GM21515 (cell line): ENCODE measurements around the gene TSPOAP1.

Experiments
- ATAC-seq: cut with Tn5 transposase; IDR thresholded peaks from one replicate; pipeline ENCODE4 v1.9.1; 2021; ENCODE audit not compliant: unreplicated experiment

The TSPOAP1 gene

DNA sequence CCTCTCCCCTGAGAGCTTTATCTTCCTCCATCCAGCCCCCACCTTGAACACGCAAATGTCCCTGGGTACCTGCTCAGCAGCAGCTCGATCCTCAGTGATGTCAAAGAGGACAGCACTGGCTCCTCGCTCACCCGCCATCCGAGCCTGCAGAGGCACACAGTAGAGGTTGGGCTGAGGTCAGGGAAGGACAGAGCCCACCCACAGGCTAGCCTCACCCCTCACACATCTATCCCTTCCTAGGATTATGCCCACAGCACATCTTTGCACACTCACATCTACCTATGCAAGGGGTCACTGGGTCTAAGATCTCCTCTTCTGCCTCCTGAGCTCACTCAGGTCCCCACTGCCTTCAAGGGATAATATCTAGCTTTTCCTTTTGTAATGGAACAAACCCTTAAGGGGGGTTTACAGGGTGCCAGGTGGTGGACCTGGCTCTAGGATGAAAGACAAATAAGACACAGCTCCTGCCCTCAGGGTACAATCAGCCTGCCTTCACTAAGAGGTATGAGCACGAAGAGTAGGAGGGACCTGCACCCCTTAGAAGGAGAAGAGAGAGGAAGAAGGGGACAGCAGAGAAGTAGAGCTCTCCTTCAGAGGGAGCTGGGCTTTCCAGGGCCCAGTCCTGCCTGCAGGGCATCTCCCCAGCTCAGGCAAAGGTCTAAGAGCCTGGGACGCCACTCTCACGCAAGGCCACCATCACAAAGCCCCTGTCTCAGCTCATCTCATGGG lies 35.0 kb upstream of the TSPOAP1 start:
- ATAC-seq, result no peak

DNA sequence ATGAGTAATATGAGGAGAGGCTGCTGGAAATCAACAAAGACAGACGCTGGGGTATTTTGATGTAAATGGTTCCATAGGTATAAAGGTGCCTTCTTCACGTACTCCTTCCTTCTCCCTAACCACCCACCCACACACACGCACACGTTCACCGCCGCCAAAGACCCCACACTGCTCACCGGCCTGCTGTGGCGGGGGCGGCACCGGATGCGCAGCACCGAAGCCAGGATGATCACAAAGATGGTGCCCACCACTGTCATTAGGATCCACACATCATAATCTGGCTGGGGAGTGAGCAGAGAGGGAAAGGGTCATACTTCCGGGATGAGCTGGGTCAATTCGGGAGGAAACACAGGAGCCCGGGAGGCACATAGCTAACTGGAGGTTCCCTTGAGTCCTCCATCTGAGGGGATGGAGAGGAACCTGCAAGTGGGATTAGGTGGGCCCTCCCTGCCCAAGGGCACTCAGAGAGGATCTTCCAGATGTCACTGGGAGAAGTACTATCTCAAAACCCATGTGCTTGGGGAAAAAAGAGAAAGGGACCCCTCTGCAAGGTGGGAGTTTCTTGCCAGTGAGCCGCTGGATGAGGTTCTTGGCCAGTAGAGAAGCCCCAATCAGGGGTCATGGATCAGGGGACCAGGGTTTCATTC lies 33.9 kb upstream of the TSPOAP1 start:
- ATAC-seq, result no peak

DNA sequence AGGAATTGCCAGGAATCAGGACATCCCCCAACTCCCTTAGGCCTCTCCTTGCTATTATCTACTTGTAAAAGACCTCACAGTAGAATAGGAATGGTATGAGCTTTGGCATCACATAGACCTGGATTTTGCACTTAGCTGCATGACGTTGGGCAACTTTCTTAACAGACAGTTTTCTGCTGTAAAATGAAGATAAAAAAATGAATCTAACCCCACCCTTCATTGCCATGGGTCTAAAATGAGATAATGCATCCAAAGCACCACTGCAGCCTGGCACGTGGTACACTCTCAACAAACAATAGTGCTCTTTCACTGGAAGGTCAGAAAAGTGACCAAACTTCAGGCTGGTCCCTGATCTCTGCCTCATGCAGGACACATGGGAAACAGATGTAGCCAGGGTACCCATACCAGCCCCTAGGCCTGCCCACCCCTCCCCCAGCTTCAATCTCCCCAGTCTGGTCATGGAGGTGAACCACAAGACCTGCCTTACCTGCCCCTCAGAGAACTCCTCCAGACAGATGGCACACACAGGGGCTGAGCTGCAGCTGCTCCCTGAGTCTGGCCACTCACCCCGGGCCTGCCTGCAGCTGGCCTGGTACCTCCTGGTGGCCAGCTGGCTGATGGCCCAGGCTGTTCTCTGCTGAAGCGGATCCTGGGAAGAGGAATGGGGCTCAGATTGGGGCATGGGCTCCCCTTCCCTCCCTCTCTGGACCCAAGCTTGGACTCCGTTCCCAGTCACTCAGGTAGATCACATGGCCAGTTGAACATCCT lies 31.9 kb upstream of the TSPOAP1 start:
- ATAC-seq, result no peak

DNA sequence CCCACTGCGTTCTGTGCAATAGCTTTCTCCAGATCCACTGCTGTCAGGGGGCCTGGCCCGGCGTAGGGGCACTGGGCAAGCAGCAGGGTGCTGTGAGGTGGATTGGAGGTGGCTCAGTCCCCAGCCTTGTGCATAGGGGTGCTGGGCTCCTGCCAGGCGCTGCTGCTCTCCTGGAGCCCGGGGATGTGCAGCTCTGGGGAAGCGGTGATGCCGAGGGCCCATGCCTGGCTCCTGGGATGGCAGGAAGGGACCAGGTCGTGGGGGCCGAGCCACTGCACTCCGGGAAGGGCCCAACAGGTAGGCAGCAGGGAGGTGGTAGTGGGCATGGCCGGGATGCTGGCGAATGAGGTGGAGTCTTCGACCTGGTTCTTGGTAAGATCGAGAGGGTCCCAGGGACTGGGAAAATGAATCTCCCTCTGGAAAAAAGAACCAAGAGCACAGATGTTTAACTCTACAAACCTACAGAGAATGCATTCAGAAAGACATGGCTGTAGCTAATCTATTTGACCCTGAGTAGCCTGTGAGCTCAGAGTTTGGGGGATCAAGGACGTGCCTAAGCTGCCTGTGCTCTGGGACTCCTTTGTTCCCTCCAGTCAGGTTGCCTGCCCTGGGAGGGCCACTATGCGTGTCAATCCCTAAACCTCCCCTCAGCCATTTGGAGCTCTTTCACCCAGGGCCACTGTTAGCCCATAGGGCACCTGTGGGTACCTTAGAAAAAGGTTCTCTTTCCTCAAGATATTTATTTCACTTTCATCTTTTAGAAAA lies 30.0 kb upstream of the TSPOAP1 start:
- no peak for ATAC-seq

DNA sequence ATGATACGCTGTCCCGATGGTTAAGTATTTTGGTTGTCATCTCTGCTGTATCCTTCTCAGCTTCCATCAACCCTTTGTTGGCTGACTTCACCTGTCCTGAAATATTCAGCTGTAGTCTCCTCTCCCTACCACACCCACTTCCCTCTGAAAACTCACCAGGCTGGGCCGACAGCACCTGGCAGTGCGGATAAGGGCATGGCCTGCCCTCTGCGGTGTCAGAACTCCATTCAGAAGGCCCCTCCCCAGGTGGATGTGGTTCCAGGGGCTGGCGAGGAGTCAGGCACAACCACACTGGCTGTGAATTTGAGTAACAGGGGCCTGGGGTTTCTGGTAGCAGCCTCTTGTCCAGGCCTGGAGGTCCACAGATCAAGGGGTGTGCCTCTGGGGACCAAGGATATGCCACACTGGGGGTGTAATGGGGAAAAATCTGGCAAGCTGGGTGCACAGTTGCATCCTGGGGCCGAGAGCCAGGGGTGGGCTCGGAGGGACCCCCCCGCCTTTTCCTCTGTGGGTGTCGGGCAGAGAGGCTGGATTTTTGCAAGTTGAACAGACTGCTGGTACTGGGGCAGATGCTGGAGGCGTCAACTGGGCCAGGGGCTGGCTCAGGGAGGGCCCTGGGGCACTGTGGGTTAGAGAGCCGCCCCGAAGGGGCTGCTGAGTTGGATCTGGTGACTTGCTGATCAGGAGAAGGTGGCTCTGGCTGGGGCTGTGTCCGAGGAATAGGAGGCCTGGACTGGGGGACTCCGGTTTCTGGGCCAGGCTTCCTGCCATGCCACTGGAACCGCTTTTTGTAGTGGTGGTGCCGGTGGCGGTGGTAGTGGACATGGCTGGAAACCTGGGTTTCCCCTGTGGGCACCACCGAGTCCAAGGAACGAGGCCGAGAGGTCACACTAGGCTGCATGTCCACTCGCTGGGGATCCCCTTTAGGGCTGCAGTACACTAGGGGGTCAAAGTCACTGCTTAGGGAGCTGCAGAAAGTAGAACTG lies 29.0 kb upstream of the TSPOAP1 start:
- ATAC-seq, result no peak

DNA sequence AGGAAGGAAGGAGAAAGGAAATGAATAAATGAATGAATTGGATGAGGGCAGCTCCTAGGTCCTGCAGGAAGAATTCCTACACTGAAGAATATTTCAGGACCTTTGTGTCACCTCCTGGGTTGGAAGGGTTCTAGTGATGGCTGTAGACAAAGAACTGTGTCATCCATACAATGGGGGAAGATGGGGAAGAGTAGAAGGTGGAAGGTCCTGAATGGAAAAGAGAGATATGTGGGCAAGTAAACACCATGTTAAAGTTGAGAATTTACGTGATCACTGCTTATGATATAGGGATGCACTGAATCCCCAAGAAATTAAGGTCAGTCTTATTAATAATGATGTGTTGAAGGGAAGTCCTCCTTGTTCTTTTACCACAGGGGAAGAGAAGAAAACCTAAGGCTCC lies 27.6 kb upstream of the TSPOAP1 start:
- ATAC-seq, result no peak

DNA sequence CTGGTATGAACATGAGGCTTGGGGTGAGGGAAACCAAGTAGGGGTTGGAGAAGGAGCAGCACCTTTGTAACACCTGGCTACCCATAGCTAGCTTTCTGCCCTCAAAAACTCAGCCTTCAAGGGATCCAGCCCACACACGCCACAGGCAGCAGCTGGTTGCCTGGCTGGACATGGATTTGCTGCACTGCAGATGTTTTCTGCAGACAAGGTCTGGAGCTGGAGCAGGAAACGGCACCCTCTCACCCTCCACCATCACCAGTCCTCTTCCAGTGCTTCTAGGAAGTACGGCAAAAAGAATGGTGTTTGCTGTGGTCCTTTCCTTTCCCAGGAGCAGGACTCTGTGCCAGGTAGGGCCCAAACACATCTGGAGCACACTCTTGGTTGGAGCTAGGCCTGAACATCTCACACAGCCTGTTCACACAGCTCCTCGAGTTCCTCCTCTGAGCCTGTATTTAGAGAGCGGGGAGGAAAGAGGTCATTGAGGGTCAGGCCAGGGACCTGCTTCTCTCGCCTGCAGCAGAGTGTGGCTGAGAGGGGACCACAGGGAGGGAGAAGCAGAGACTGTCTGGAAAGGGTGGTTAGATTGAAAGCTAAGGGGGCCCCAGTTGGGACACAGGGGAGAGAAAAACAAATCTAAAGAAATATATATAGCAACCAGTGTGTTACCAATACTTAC lies 26.1 kb upstream of the TSPOAP1 start:
- ATAC-seq, result no peak

DNA sequence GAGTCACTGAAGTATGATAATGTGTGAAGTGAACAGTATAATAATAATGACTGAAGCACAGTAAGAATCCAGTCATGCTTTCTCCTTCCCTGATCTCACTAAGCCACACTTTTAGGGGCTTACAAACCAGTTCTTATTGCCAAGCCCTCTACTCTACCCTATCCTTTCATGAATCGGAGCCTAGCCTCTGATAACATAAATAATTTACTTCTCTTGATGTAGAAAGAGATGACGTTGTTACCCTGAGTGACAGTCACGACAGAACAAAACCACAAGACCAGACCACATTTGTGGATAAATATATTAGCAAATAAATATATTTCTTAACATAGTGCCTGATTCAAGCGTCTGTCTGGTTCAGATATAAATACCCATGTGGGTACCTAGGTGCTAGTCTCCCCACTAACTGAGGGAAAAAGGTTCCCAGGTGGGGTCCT lies 24.8 kb upstream of the TSPOAP1 start:
- ATAC-seq, result no peak

DNA sequence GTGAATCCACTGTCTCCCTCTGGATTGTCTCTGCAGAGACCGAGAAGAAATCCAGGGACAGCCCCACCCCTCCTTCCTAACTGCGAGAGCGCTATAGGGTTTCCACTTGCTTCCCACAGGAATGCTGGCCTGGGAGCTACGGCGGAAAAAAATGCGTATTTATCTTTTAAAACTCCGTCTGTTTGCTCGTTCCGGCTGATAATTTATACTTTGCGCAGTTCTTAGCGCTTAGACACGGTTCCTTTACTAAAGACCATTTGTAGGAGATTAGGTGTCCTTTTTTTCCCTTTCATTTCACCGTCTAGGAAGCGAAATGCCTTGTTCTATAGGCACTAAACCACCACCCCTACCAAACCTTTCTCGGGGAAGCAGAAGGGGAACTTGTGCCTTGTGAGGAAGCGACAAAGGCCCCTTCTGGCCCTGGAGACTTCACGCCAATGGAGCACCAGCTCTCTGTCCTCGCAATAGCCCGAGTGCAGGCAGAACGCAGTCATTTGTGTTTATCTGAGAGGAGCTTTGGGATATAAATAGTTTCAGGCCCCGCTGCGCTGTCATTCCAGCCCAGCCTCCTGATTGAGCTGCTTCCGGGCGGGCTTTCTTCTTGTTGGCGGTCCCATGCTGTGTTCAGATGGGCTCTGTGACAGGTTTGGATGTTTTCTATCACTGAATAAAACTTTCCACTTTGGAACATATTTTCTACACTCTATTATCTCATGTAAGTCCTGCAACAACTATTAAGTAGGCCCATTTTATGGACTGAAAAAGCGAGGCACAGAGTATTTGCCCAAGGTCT lies 24.2 kb upstream of the TSPOAP1 start:
- ATAC-seq, result no peak

DNA sequence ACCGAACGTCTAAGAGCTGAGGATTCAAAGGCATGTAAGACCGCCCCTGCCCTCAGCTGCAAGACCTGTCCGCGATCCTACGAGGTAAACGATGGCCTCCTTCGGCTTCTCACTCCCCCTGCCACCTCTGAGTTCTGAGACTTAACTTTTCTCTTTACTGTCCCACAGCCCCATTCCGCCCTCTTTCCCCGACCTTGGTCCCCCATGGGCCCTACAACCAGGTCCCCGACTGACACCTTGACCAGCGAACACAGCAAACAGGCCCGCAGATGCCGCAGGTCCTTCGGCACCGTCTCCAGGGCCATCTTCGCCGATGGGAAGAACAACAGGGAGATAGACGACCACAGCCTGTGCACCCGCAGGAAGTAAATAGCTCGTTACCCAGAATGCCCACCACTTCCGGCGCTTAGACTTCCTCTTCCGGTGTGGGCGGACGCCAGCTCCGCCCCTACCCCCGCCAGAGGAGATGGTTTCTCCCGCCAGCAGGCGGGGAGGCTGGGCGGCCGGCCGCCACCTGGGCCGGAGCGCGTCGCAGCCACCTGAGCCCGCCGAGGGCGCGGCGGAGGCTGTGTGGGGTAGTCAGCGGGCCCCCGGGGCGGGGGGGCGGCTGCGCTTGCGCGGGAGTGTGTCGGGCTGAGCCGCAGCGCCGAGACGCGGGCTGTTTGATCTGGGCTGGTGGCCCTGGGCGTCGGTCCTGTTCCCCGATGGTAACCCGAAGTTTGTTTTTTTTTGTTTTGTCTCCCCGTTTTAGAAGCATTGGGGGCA lies 23.4 kb upstream of the TSPOAP1 start, which contains the start of gene SUPT4H1:
Gene SUPT4H1 (minus strand): TSS at position 371 of the 765 bp plus-strand sequence. CDS start 66 bp downstream, at position 305.
- ATAC-seq, result peak; percentile 83

DNA sequence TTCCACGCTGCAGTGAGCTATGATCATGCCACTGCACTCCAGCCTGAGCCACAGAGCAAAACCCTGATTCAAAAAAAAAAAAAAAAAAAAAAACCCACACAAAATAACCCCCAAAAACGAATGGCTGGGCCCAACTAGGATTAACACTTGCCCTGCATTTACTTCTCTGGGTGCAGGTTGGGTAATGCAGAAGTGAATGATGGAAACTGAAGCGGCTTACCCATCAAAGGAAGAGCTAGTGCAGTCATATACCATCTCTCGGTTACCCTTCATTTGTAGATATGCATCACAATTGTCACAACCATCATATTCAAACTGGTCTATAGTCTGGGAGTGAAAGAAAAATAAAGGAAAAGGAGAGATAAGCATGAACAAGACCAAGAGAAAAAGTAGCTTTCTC lies 22.6 kb upstream of the TSPOAP1 start:
- ATAC-seq, result no peak

DNA sequence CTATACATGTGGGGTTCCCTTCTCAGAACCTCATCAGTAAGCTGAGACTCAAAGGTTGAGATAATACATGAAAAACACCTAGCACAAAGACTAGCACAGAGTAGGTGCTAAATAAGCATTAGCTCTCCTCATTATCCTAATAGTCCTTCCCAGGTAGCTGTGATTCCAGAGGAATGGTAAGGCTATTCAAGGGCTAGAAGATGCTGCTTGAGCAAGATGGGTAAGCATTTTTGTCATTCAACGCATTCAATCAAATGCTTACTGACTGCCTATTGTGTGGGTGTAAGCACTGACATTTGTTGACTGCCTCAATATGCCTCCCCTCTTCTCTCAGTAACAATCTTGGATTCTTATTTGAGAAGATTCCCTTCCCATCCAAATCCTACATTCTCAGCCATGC lies 19.4 kb upstream of the TSPOAP1 start:
- no peak for ATAC-seq

DNA sequence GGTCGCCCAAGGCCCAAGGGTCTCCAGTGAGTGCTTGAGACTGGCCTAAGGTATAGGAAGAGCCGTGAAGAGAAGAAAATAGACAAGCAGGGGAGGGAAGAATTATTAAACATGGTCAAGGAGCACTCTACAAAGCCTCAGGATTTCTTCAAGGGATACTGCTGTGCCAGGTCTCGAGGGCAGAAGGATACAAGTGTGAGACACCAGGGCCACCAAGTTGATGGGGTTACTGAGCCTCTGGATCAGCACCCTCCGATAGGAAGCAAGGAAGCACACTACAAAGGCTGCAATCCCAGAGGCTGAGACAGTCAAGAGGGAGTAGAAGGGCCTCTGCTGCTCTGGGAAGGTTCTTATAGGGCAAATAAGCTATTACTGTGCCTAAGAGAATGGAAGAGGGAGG lies 16.9 kb upstream of the TSPOAP1 start:
- no peak for ATAC-seq

DNA sequence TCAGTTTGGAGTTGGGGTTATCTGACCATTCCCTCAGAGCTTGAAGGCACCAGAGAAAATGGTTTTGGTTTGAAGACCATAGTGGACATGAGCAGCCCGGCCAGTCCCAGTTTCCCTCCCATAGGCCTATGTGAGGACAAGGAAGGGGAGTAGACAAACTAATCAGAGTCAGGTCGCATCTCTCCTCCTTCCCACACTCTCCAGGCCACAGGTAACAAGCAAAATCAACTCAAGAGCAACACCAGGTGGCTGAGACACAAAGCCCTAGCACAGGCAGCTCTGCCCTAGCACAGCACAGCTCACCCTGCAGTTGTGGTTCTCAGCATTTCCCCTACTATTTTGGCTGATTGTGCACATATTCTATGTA lies 16.2 kb upstream of the TSPOAP1 start:
- peak; percentile 39 for ATAC-seq

DNA sequence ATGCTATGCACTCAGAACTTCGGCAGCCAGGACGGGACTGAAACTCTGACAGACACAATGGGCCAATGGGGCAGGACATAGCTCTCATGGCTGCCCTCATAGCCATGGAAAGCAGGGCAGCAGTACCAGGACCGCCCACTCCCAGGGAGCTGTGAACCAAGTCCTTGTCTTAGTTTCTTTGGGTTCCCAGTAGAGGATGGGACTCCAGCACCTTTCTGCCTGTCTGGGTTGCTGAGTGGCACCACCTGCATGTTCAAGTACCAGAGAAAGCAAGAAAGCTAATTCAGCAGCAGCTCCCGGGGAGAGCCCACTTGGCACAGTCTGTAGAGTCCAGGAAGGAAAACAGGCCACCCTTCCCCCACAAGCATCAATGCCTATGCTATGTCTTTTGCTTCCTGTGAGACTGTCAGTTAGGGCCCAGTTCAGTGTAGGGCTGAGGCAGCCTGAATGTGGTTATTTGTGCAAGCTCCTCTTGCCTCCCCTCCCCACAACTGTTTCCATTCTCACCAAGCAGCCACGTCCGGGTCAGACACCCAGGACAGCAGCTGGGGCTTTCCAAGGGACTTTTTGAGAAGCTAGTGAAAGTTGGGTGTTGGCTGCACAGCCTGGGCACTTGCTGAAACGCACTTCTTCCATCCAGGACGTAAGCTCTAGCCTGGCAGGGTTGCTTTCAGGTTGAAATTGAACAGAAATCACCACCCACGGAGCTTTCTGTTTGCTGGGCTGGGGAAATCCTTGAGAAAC lies 15.6 kb upstream of the TSPOAP1 start:
- ATAC-seq, result peak; percentile 83

DNA sequence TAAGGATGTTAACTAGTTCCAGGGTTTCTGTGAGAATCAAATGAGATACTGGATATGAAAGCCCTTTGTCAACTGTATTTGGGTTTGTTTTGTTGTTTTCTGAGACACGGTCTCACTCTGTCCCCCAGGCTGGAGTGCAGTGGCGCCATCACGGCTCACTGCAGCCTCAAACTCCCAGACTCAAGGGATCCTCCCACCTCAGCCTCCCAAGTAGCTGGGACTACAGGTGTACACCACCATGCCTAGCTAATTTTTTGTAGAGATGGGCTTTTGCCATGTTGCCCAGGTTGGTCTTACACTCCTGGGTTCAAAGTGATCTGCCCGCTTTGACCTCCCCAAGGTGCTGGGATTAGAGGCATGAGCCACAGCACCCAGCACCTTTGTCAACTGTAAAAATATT lies 14.5 kb upstream of the TSPOAP1 start:
- ATAC-seq, result no peak

DNA sequence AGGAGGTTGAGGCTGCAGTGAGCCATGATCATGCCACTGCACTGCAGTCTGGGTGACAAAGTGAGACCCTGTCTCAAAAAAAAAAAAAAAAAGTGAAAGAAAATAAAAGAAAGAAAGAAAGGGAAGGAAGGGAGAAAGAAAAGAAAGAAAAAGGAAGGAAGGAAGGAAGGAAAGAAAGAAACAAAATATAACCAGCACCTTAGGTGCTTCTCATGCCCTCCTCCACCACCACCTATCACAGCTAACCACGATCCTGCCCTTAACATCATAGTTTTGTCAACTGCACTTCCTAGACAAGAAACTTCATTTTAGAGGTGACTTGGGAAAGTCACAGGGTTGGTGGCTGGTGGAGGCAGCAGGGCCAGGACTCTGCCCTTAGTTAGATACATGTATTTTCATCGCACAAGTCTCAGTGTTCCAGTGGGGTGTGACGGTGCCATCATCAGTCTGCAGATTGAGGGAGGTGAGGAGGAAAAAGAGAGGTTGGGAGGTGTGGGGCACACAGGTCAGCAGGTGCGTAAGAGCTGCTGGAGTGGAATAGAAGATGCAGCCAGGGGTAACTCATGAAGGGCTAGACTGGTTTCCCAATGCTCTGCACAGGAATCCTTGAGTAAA lies 13.4 kb upstream of the TSPOAP1 start:
- no peak for ATAC-seq
